GM12873 (cell line): Measurements from ENCODE around the gene PEAK3.

Experiments used
- TF ChIP-seq, protein P1 (sequence below): IDR thresholded peaks from 2 replicates; pipeline ENCODE4 v1.5.1; 2012; ENCODE audit warnings: low read depth, mild to moderate bottlenecking, moderate library complexity, low read length, control low read depth; ENCODE audit not compliant: insufficient read depth; ENCODE audit errors: missing control alignments

PEAK3 gene

GRCh38 chr19:2247433-2248101 is 34.4 kb downstream of the PEAK3 start:
- TF ChIP-seq, protein P1, sequence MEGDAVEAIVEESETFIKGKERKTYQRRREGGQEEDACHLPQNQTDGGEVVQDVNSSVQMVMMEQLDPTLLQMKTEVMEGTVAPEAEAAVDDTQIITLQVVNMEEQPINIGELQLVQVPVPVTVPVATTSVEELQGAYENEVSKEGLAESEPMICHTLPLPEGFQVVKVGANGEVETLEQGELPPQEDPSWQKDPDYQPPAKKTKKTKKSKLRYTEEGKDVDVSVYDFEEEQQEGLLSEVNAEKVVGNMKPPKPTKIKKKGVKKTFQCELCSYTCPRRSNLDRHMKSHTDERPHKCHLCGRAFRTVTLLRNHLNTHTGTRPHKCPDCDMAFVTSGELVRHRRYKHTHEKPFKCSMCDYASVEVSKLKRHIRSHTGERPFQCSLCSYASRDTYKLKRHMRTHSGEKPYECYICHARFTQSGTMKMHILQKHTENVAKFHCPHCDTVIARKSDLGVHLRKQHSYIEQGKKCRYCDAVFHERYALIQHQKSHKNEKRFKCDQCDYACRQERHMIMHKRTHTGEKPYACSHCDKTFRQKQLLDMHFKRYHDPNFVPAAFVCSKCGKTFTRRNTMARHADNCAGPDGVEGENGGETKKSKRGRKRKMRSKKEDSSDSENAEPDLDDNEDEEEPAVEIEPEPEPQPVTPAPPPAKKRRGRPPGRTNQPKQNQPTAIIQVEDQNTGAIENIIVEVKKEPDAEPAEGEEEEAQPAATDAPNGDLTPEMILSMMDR = no peak

- TF ChIP-seq, protein P1 = no peak
Measured at GRCh38 chr19:2246801-2247361, 35.1 kb downstream of the PEAK3 start.

GRCh38 chr19:2246014-2246620 is 35.9 kb downstream of the PEAK3 start:
- TF ChIP-seq, protein P1 = no peak

DNA sequence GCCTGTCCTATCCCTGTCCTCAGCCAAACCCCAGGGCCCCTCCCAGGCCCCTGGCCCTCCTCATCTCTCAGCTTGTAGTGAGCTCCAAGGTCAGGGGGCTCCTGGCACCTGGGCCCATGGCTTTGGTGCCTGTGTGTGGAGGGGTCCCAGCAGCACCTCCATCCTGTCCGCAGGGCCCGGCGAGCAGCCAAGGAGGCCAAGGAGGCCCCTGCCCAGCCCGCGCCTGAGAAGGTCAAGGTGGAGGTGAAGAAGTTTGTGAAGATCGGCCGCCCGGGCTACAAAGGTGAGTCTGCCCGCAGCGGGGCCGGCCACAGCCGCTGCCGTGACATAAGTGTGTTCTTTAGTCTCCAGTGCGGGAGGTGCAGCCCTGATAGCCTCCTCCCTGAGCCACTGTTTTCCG is 36.7 kb downstream of the PEAK3 start:
- TF ChIP-seq, protein P1 = no peak

DNA sequence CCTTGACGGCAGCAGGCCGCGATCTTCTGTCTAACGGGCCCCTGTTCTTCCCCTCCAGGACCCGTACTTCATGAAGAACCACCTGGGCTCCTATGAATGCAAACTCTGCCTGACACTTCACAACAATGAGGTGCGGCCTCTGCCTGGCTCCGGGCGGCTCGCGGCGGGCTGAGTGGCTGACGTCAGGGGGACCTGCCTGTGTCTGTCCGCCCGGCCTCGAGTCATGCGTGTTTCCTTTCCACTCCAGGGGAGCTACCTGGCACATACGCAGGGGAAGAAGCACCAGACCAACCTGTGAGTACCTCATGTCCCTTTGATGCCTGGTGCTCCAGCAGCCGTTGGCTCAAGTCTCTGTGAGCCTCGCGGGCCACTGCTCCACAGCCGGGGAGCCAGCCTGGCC is 37.5 kb downstream of the PEAK3 start:
- TF ChIP-seq, protein P1 = no peak

- TF ChIP-seq, protein P1 = no peak
Measured at GRCh38 chr19:2244125-2244411, 37.9 kb downstream of the PEAK3 start.

- TF ChIP-seq, protein P1 = no peak
Measured at GRCh38 chr19:2243274-2244124, 38.5 kb downstream of the PEAK3 start.
